Uterus (tissue), 4 donors: ENCODE results near the gene RASAL2. TPM values are rescaled to one million over a fixed set of nuclear protein-coding genes. Genes with fewer than 3 reads are reported as not detected.
A peak's percentile ranks its signal among the peaks of the same experiment; 100 is the strongest.

Experiments
- DNase-seq, 2 donors: peaks; one replicate each; pipeline ENCODE4 v3.0.0-alpha.2; 2019 to 2020
- H3K27ac ChIP-seq, 2 donors: fragments of 200-600 bp; sonication (generic); 1 replicate in 1 of 2; 2 replicates in 1 of 2; pipeline ENCODE4 v1.5.1; 2016 to 2018
- H3K27me3 ChIP-seq, 2 donors: fragments of 200-600 bp; sonication (generic); one replicate each; pipeline ENCODE4 v1.5.1; 2018 to 2019; ENCODE audit warnings: control low read depth in 1 of 2
- H3K36me3 ChIP-seq, 2 donors: fragments of 200-600 bp; sonication (generic); one replicate each; pipeline ENCODE4 v1.5.1; 2019; ENCODE audit warnings: control low read depth in 1 of 2
- H3K4me1 ChIP-seq, 2 donors: fragments of 200-600 bp; sonication (generic); one replicate each; pipeline ENCODE4 v1.5.1; 2018 to 2019; ENCODE audit warnings: control low read depth in 1 of 2
- H3K4me3 ChIP-seq, 2 donors: fragments of 200-600 bp; sonication (generic); 1 replicate in 1 of 2; 2 replicates in 1 of 2; pipeline ENCODE4 v1.5.1; 2018 to 2019; ENCODE audit warnings: mild to moderate bottlenecking in 1 of 2
- H3K9me3 ChIP-seq, 2 donors: fragments of 200-600 bp; sonication (generic); one replicate each; pipeline ENCODE4 v1.5.1; 2019; ENCODE audit warnings: control low read depth in 1 of 2
- POLR2A ChIP-seq, 2 donors: fragments of 450-650 bp; IDR thresholded peaks; one replicate each; pipeline ENCODE4 v1.6.1; 2016; ENCODE audit warnings: antibody characterized with exemption in 2 of 2, mild to moderate bottlenecking in 1 of 2, moderate library complexity in 1 of 2
- intact Hi-C: fragments of 100-400 bp; cut with DNase I; formaldehyde crosslinking; loops from one replicate; pipeline ENCODE4 v1.15.1; 2023; ENCODE audit warnings: low total_unique reads
- small RNA-seq: library from RNA; depleted of rRNA; stranded (forward); fragments of <200 nt; gene quantifications from one replicate; pipeline ENCODE3, GENCODE V24; 2016
- total RNA-seq, 4 donors: library from RNA; depleted of rRNA in 3 of 4; stranded (reverse); fragments of >200 nt in 3 of 4; gene quantifications; one replicate each; pipeline versions ENCODE4 v1.1.0 to v1.2.4, GENCODE V29; 2014 to 2023
- TF ChIP-seq, protein P1 (sequence below), 4 experiments: fragments of 200-600 bp in 2 of 4; fragments of 450-650 bp in 2 of 4; sonication (generic) in 2 of 4; IDR thresholded peaks; one replicate each; pipeline ENCODE4 v1.5.1; 2016 to 2019; ENCODE audit warnings: antibody characterized with exemption in 4 of 4, mild to moderate bottlenecking in 2 of 4, moderate library complexity in 1 of 4
- donor health status: DM: yes; HTN: yes; CAD: no.

RASAL2 gene
- total RNA-seq, 4 donors from 2014 or later: 10.0 to 42.5 (median 29.8) TPM

- Histone ChIP-seq H3K27me3 (no peaks in the 10 kb centered on the region), H3K4me3 (no peak overlapping the region), H3K9me3 (no peaks in the 10 kb centered on the region), H3K4me1 (no peaks in the 10 kb centered on the region), H3K36me3 (no peaks in the 10 kb centered on the region), H3K27ac (no peak overlapping the region)
- intact Hi-C loops: loop anchor here (1.0 to 5.0 kb wide), 2 partner anchors 223 to 475 kb away; no protein-coding TSS in a partner anchor
- DNase-seq: no peak
- TF ChIP-seq, protein P1, sequence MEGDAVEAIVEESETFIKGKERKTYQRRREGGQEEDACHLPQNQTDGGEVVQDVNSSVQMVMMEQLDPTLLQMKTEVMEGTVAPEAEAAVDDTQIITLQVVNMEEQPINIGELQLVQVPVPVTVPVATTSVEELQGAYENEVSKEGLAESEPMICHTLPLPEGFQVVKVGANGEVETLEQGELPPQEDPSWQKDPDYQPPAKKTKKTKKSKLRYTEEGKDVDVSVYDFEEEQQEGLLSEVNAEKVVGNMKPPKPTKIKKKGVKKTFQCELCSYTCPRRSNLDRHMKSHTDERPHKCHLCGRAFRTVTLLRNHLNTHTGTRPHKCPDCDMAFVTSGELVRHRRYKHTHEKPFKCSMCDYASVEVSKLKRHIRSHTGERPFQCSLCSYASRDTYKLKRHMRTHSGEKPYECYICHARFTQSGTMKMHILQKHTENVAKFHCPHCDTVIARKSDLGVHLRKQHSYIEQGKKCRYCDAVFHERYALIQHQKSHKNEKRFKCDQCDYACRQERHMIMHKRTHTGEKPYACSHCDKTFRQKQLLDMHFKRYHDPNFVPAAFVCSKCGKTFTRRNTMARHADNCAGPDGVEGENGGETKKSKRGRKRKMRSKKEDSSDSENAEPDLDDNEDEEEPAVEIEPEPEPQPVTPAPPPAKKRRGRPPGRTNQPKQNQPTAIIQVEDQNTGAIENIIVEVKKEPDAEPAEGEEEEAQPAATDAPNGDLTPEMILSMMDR (IDR thresholded peaks at IDR 0.05): no peak
- TF ChIP-seq POLR2A (IDR thresholded peaks at IDR 0.05): no peak
Observed at GRCh38 chr1:178531887-178532286, 438.0 kb downstream of the RASAL2 start.

- Histone ChIP-seq H3K4me1 (no peaks in the 10 kb centered on the region), H3K36me3 (no peaks in the 10 kb centered on the region), H3K4me3 (no peak overlapping the region), H3K27me3 (no peaks in the 10 kb centered on the region), H3K9me3 (no peaks in the 10 kb centered on the region), H3K27ac (no peak overlapping the region)
- intact Hi-C loops: loop anchor here (1.0 to 5.0 kb wide), 2 partner anchors 223 to 475 kb away; no protein-coding TSS in a partner anchor
- TF ChIP-seq POLR2A (IDR thresholded peaks at IDR 0.05): no peak
- TF ChIP-seq, protein P1 (IDR thresholded peaks at IDR 0.05): peak; percentile 75 to 87 (median 80)
- DNase-seq: peak; percentile 77 to 80
Observed at GRCh38 chr1:178532392-178532791, 438.5 kb downstream of the RASAL2 start.

DNA sequence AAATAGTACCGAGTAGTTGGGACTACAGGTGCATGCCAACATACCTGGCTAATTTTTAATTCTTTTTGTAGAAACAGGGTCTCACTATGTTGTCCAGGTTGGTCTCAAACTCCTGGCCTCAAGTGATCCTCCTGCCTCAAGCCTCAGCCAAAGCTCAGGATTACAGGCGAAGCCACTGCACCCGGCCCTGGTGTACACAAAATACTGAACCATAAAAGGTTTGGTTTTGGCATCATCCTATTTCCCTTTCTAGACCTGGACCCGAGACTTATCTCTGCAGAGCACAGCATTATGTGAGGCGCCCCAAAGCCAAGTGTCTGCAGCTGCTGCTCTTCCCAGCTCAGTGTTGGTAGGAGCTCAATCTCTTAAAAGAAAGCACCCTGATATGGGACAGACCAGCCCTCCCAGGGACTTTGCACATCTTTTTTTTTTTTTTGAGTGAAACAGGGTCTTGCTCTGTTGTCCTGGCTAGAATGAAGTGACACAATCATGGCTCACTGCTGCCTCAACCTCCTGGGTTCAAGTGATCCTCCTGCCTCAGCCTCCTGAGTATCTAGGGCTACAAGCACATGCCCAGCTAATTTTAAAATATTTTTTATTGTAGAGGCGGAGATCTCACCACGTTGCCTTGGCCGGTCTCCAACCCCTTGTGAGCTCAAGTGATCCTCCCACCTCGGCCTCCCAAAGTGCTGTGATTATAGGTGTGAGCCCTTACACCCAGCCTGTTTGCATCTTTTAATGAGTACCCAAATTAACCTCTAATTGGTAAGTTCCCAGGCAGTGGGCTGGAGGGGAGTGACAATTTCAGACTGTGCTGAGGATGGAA lies 439.4 kb downstream of the RASAL2 start:
- Histone ChIP-seq H3K9me3 (no peaks in the 10 kb centered on the region), H3K27ac (no peak overlapping the region), H3K27me3 (no peaks in the 10 kb centered on the region), H3K4me1 (no peaks in the 10 kb centered on the region), H3K36me3 (no peaks in the 10 kb centered on the region), H3K4me3 (no peak overlapping the region)
- no peak for DNase-seq
- intact Hi-C loops: loop anchor here (5.0 kb wide), 1 partner anchor 474 kb away; no protein-coding TSS in a partner anchor
- TF ChIP-seq, protein P1 (IDR thresholded peaks at IDR 0.05): no peak
- no peak for TF ChIP-seq POLR2A (IDR thresholded peaks at IDR 0.05)

Small RNA genes lying within 50 kb of the gene (small RNA-seq; reads per million reads assigned to genes)
- not detected for gene RF00017

Other genes starting within 250 kb of the RASAL2 start
- gene SEC16B, start 124.0 kb upstream of the RASAL2 start, total RNA-seq: 10 to 100 TPM in 3 of 4 donors, 1 to 10 TPM in 1; 4.7 to 16.9 (median 11.9) TPM